ENCODE data around the gene SOWAHA.

SOWAHA gene

DNA sequence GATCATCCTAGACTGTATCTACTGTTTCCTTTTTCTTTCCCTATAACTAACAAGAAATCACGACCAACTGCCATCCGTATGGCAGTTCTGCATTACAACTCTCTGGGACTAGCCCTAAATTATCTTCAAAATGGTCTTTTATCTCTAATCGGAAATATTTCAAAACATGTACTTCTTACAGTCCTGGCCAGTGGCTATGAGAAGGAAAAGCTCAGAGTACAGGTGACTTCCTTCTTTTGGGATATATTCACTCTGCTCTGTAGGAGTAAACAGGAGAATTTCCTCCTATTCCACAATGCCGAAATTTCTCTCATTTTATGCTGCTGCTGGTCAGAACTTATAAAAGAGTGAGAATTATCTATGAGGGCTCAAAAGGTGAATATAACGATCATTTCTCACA, 34.2 kb upstream of the SOWAHA start:
- Histone ChIP-seq H3K4me2 (peak overlapping the region; percentile 64; the same call in 1 of the 2 replicates), H3K4me1 (ENCODE audit: low read depth, poor library complexity, severe bottlenecking) (peaks cover 57% of the 10 kb centered on the region), H3K4me3 (IDR thresholded peaks at IDR 0.05; ENCODE audit: insufficient read depth, low read depth, low read length) (no peak overlapping the region), H3K79me2 (ENCODE audit: insufficient read depth, low read depth) (no peaks in the 10 kb centered on the region; the same call in 1 of the 2 replicates), H2AFZ (ENCODE audit: low read depth) (no peak overlapping the region), H3K27me3 (ENCODE audit: insufficient read depth, low read depth) (no peaks in the 10 kb centered on the region), H3K27ac (no peak overlapping the region), H4K20me1 (ENCODE audit: insufficient read depth) (no peaks in the 10 kb centered on the region), H3K9ac (no peak overlapping the region), H3K36me3 (ENCODE audit: insufficient read depth) (no peaks in the 10 kb centered on the region)
- TF ChIP-seq, protein P1, sequence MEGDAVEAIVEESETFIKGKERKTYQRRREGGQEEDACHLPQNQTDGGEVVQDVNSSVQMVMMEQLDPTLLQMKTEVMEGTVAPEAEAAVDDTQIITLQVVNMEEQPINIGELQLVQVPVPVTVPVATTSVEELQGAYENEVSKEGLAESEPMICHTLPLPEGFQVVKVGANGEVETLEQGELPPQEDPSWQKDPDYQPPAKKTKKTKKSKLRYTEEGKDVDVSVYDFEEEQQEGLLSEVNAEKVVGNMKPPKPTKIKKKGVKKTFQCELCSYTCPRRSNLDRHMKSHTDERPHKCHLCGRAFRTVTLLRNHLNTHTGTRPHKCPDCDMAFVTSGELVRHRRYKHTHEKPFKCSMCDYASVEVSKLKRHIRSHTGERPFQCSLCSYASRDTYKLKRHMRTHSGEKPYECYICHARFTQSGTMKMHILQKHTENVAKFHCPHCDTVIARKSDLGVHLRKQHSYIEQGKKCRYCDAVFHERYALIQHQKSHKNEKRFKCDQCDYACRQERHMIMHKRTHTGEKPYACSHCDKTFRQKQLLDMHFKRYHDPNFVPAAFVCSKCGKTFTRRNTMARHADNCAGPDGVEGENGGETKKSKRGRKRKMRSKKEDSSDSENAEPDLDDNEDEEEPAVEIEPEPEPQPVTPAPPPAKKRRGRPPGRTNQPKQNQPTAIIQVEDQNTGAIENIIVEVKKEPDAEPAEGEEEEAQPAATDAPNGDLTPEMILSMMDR (conservative IDR thresholded peaks at IDR 0.05; ENCODE audit: low read depth, low read length): no peak

DNA sequence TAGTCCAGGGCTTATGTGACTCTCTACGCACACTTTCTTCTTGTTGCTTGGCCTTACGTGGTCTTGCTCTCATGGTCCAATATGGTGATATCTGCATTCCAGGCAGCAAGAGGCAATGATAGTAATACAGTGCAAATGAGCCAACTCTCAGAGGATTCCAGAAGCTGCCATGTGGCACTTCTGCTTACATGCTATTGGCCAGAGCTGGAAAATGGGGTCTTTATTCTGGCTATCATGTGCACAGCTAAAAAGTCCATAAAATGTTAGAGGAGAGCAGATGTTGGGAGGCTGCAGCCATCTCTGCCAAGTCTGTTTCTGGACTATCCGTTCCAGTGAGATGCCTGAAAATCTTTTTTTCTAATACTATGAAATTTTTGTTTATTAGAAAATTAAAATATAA, 33.1 kb upstream of the SOWAHA start:
- Histone ChIP-seq H3K27me3 (ENCODE audit: insufficient read depth, low read depth) (no peaks in the 10 kb centered on the region), H3K79me2 (ENCODE audit: insufficient read depth, low read depth) (no peaks in the 10 kb centered on the region)

DNA sequence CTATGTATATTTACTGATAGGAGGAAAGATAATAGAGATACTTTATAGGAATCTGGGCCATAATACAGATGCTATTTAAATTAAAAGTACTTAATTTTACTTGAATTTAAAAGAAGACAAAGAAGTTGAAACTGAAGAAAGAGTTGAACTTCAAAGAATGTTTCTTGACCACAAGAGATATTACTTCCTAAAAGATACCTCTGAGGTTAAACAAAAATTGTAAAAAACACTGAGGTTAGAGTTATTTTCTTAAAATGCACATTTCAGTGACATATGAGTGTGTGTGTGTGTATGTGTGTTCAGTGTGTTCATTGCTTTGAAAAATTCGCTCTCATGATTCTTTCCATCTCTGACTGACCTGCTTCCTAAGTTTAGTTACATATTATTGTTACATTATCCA, 32.5 kb upstream of the SOWAHA start:
- Histone ChIP-seq H2AFZ (ENCODE audit: low read depth) (no peak overlapping the region), H3K27ac (no peak overlapping the region), H4K20me1 (ENCODE audit: insufficient read depth) (no peaks in the 10 kb centered on the region), H3K36me3 (ENCODE audit: insufficient read depth) (no peaks in the 10 kb centered on the region), H3K27me3 (ENCODE audit: insufficient read depth, low read depth) (no peaks in the 10 kb centered on the region), H3K4me1 (ENCODE audit: low read depth, poor library complexity, severe bottlenecking) (peaks cover 70% of the 10 kb centered on the region), H3K4me3 (IDR thresholded peaks at IDR 0.05; ENCODE audit: insufficient read depth, low read depth, low read length) (no peak overlapping the region), H3K9ac (no peak overlapping the region), H3K4me2 (peak overlapping the region; percentile 43; the same call in 1 of the 2 replicates), H3K79me2 (ENCODE audit: insufficient read depth, low read depth) (no peaks in the 10 kb centered on the region)
- TF ChIP-seq, protein P1 (conservative IDR thresholded peaks at IDR 0.05; ENCODE audit: low read depth, low read length): no peak

More for the DNA sequence above, 33.1 kb upstream of the SOWAHA start:
- H2AFZ ChIP-seq (ENCODE audit: low read depth): no peak overlapping the region
- H3K4me3 ChIP-seq (IDR thresholded peaks at IDR 0.05; ENCODE audit: insufficient read depth, low read depth, low read length): no peak overlapping the region
- no peak overlapping the region for H3K27ac ChIP-seq
- H3K4me2 ChIP-seq: no peak overlapping the region
- H3K4me1 ChIP-seq (ENCODE audit: low read depth, poor library complexity, severe bottlenecking): peaks cover 68% of the 10 kb centered on the region
- TF ChIP-seq, protein P1 (conservative IDR thresholded peaks at IDR 0.05; ENCODE audit: low read depth, low read length): no peak
- H3K36me3 ChIP-seq (ENCODE audit: insufficient read depth): no peaks in the 10 kb centered on the region
- no peaks in the 10 kb centered on the region for H4K20me1 ChIP-seq (ENCODE audit: insufficient read depth)
- H3K9ac ChIP-seq: no peak overlapping the region

DNA sequence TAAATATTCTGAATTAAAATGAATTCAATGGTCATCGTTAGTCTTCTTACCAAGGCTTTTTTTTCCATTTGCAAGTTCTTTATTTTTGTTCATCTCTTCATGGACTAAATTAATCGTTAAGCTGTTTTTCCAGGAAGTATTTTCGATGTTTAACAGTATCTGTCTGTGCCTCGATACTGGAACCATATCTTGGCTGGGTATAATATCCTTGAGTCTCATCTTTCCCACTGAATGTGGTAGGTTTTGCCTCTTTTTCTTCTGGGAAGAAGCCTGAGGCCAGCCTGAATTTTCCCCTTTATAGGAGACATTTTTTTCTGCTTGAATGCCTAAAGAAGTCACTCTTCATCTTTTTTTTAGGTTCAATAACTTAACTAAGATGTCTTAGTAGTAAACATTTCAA, 32.1 kb upstream of the SOWAHA start:
- peaks cover 70% of the 10 kb centered on the region for H3K4me1 ChIP-seq (ENCODE audit: low read depth, poor library complexity, severe bottlenecking)
- 0 out of 2 replicates have a peak overlapping the region, but pooled peaks have one; percentile 43 for H3K4me2 ChIP-seq
- H3K36me3 ChIP-seq (ENCODE audit: insufficient read depth): no peaks in the 10 kb centered on the region
- no peaks in the 10 kb centered on the region for H3K27me3 ChIP-seq (ENCODE audit: insufficient read depth, low read depth)
- TF ChIP-seq, protein P1 (conservative IDR thresholded peaks at IDR 0.05; ENCODE audit: low read depth, low read length): no peak
- H3K27ac ChIP-seq: no peak overlapping the region
- H3K4me3 ChIP-seq (IDR thresholded peaks at IDR 0.05; ENCODE audit: insufficient read depth, low read depth, low read length): no peak overlapping the region
- no peak overlapping the region for H3K9ac ChIP-seq
- H3K79me2 ChIP-seq (ENCODE audit: insufficient read depth, low read depth): no peaks in the 10 kb centered on the region
- H4K20me1 ChIP-seq (ENCODE audit: insufficient read depth): no peaks in the 10 kb centered on the region
- H2AFZ ChIP-seq (ENCODE audit: low read depth): no peak overlapping the region

All from KMS-11 (cell line).